NCI-H2081 treated with DMSO at 0.1 percent for 48 hours (cell line): ENCODE measurements around the gene RNF13.
"Not testable (repeated sequence)": the region's sequence is repeated elsewhere in the genome, so short reads cannot be mapped to it uniquely, and the experiment has no call there.

Experiments
- DNase-seq: peaks from one replicate; lab custom pipeline; 2025; lab: John Stamatoyannopoulos, UW

The RNF13 gene

GRCh38 chr3:149898771-149899170 lies 85.8 kb downstream of the RNF13 start:
- DNase-seq: no peak

- DNase-seq: no peak
Measured at GRCh38 chr3:149900322-149900721, 87.3 kb downstream of the RNF13 start.

- no peak for DNase-seq
Measured at GRCh38 chr3:149901770-149902169, 88.8 kb downstream of the RNF13 start.

GRCh38 chr3:149902498-149903139 lies 89.6 kb downstream of the RNF13 start:
- DNase-seq: no peak

GRCh38 chr3:149906036-149906435 lies 93.0 kb downstream of the RNF13 start:
- DNase-seq: no peak

DNA sequence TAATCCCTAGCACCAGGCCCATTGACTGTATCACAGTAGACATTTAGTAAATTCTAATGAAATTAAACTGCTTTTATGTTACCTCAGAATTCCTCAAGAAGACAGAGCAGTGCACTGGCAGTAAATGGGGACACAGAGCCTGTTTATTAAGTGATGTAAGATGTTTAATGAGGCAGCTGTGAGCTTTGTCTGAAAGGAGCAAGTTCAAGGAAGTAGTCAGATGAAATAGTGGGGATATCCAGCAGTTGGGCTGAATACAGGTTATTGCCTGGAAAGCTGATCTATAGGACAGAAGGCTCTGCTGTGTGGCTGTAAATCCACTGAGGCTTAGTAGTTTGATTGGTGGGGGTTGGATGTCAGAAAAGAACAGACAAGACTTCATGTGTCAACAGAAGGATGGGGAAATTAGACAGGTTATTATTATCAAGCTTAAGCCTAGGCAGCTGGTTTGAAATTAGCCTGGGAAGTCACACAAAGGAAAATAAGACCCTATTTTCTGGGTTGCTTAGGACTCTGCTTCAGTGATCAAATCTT lies 95.5 kb downstream of the RNF13 start:
- no peak for DNase-seq

DNA sequence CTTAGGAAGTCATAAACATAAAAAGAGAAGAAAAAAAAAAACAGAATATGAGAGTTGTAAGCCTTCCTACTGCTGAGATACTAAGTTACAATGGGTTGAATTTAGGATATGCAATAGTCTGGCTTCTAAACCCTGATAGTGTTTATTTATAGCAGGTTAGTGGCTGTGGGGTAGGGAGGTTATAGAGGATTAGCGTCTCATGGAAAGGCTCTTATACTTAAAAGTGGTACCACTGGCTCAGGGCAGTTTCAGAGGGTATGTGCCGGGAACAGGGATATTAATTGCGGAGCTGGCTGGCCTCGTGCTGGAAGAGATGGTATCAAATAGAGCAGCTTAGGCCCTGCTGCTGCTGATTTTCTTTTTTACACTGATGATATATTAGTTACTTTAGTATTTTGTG lies 96.9 kb downstream of the RNF13 start:
- no peak for DNase-seq

GRCh38 chr3:149917124-149917667 lies 104.2 kb downstream of the RNF13 start:
- DNase-seq: no peak

DNA sequence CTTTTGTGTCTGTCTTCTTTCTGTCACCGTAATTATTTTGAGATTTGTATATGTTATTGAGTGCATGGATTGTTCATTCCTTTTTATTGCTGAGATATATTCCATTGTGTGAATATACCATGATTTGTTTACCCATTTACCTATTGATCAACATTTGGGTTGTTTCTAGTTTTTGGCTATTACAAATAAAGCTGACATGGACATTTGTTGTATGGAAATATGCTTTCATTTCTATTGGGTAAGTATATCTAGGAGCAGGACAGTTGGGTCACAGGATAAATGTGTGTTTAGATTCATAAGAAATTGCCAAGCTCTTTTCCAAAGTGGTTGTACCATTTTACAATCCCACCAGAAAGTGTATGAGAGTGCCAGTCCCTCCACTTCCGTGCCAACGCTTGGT lies 106.5 kb downstream of the RNF13 start:
- DNase-seq: no peak

DNA sequence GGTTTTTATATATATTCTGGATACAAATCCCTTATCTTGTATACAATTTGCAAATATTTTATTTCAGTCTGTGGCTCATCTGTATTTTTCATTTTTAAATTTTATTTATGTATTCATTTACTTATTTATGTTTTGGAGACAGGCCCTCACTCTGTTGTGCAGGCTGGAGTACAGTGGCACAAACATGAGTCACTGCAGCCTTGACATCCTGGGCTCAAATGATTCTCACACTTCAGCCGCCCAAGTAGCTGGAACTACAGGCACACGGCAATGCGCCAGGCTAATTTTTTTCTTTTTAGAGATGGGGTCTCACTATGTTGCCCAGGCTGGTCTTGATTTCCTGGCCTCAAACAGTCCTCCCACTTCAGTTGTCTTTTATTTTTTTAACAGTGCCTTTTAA lies 107.1 kb downstream of the RNF13 start:
- no peak for DNase-seq

DNA sequence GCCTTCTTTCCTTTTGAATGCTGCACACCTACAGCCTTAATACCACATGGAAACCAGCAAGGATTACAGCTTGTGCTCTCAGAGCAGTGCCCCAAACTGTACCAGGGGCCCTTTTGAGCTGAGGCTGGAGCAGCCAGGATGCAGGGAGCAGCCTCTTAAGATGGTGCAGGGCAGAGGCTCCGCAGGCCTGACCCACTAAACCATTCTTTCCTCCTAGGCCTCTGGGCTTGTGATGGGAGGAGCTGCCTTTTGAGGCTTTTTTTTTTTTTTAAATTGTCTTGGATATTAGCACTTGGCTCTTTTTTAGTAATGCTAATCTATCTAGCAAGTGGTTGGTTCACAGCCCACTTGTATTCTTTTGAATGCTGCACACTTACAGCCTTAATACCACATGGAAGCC lies 120.0 kb downstream of the RNF13 start:
- DNase-seq: no peak

DNA sequence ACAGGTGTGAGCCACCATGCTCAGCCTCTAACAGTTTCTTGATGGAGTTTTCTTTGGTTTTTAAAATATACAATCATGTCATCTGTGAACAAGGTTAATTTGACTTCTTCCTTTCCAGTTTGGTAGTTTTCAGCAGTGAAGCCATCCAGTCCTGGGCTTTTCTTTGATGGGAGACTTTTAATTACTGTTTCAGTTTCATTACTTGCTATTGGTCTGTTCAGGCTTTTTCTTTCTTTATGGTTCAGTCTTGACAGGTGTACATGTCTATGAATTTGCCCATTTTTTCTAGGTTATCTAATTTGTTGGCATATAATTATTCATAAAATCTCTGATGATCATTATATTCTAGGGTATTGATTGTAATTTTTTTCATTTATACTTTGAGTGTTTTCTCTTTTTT lies 120.8 kb downstream of the RNF13 start:
- DNase-seq: no peak

DNA sequence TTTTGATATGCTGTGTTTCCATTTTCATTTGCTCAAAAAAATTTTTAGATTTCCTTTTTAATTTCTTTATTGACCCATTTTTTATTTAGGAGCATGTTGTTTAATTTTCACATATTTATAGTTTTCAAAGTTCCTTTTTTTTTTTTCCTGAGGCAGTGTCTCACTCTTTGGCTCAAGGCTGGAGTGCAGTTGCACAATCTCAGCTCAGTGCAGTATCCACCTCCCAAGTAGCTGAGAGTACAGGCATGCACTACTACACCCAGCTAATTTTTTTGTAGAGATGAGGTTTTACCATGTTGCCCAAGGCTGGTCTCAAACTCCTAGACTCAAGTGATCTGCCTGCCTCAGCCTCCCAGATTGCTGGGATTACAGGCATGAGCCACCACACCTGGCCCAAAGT lies 121.5 kb downstream of the RNF13 start:
- no peak for DNase-seq

- peak; percentile 8 for DNase-seq
Measured at GRCh38 chr3:149936812-149937230, 123.8 kb downstream of the RNF13 start.

GRCh38 chr3:149938392-149939055 lies 125.5 kb downstream of the RNF13 start:
- not testable (repeated sequence) for DNase-seq

DNA sequence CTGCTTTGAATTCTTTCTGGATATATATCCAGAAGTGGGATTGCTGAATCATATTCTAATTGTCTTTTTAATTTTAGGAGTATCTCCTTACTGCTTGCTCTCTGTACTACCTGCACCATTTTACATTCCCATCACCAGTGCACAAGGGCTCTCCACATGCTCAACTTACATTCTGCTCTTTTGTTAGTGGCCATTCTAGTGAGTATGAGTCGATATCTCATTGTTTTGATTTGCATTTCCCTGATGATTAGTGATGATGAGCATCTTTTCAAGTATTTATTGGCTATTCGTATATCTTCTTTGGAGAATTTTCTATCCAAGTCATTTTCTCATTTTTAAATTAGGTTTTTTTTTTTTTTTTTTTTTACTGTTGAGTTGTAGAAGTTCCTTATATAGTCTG lies 128.2 kb downstream of the RNF13 start:
- DNase-seq: no peak

GRCh38 chr3:149941946-149942345 lies 128.9 kb downstream of the RNF13 start:
- DNase-seq: no peak

- no peak for DNase-seq
Measured at GRCh38 chr3:149942409-149942808, 129.4 kb downstream of the RNF13 start.

DNA sequence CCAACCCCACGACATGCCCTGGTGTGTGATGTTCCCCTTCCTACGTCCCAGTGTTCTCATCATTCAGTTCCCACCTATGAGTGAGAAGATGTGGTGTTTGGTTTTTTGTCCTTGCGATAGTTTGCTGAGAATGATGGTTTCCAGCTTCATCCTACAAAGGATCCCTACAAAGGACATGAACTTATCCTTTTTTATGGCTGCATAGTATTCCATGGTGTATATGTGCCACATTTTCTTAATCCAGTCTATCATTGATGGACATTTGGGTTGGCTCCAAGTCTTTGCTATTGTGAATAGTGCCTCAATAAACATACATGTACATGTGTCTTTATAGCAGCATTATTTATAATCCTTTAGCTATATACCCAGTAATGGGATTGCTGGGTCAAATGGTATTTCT lies 131.0 kb downstream of the RNF13 start:
- not testable (repeated sequence) for DNase-seq

GRCh38 chr3:149947231-149947630 lies 134.2 kb downstream of the RNF13 start:
- no peak for DNase-seq

DNA sequence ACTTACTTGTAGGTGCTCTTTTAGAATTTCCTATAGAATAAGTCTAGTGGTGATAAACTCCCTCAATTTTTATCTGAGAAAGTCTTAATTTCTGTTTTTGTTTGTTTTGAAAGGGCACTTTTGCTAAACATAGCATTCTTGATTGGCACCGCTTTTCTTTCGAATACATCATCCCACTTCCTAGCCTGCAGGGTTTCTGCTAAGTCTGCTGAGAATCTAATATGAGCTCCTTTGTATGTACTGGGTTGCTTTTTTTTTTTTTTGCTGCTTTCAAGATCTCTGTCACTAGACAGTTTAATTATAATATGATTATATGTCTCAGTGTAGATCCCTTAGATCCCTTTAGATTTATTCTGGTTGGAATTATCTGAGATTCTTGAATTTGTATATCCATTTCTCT lies 136.2 kb downstream of the RNF13 start:
- DNase-seq: no peak

DNA sequence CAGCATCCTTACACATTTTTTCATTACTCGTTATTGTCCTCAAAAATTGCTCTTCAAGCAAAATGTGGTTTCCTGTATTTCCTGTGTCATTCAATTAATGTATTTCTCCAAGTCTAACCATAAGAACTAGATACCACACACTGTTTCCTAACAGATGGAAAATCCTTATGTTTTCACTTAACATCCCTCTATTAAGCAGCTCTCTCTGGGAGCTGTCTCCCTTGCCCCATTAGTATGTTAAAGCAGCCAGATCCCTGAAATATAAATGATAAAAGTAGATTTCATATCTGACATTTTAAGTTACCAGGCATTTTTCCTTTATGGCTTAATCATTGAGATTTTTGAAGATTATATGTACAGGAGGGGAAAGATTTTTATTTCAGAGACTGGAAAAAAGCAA lies 141.8 kb downstream of the RNF13 start:
- DNase-seq: no peak

DNA sequence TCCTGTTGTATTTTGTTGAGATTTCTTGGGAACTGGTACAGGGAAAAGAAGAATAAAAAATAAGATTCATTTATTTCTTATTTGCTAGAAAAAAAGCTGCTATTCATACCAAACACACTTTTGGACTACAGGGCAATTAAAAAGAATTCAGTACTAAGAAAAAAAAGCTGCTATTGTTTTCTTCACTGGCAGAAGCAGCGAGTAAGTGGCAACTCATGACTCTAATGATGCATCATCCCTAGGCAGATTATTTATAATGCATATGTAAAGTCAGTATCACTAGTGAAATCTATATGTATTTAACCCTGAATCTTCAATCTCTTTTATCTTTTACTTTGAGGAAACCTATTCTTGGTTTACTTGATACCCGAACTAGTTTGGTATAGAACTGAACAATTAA lies 142.4 kb downstream of the RNF13 start:
- no peak for DNase-seq
